ENCODE results near the gene CLCN1.

CLCN1 gene

GRCh38 chr7:143321734-143322133, 5.8 kb downstream of the CLCN1 start:
- no peak for FAIRE-seq
- DNase-seq (ENCODE audit: insufficient read length, low spot score), result no peak
- TF ChIP-seq CTCF (IDR thresholded peaks at IDR 0.05; ENCODE audit: insufficient read depth, missing control alignments), result no peak

- FAIRE-seq (no peak), DNase-seq (ENCODE audit: insufficient read length, low spot score) (no peak)
- TF ChIP-seq CTCF (IDR thresholded peaks at IDR 0.05; ENCODE audit: insufficient read depth, missing control alignments), result no peak
These were observed 7.1 kb downstream of the CLCN1 start for GRCh38 chr7:143322760-143323633.

DNA sequence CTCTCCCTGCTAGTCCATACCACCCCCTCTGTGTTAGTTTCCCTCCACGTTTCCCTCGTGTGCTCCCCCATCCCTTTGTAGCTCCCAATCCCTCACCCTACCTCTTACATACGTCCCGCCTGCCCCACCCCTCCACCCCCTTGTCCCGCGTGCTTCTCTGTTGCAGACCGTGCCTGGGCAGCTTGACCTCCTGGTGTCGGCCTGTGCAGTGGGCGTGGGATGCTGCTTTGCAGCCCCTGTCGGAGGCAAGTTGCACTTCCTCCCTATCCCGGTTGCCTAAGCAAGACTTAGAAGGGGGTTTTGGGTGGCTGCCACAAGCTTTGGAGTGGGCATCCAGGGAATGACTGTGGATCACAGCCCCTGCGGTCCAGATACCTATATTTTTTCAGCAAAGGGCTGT, 7.7 kb downstream of the CLCN1 start:
- DNase-seq (ENCODE audit: insufficient read length, low spot score), result no peak
- TF ChIP-seq CTCF (IDR thresholded peaks at IDR 0.05; ENCODE audit: insufficient read depth, missing control alignments), result no peak
- no peak for FAIRE-seq

DNA sequence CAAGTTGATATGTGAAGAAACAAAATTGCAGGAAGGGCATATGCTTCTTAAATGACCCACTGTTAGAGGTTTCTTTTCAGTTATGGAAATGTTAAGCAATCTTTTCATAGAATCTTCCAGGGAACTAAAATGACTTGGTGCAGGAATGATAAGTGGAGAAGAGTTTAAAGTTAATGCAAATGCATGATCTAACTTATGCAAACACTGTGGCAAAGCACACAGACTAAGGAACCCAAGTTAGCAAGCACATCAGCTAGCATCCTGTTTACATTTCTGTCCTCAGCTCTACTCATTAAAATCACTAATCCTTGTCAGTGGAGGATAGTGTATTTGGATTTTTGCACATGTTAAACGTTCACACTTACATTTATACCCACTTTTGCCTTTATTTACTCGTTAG, 9.3 kb downstream of the CLCN1 start:
- FAIRE-seq (no peak), DNase-seq (ENCODE audit: insufficient read length, low spot score) (no peak)
- no peak for TF ChIP-seq CTCF (IDR thresholded peaks at IDR 0.05; ENCODE audit: insufficient read depth, missing control alignments)

- DNase-seq (ENCODE audit: insufficient read length, low spot score), result no peak
- no peak for TF ChIP-seq CTCF (IDR thresholded peaks at IDR 0.05; ENCODE audit: insufficient read depth, missing control alignments)
- no peak for FAIRE-seq
These were observed 12.0 kb downstream of the CLCN1 start for GRCh38 chr7:143327903-143328302.

- no peak for TF ChIP-seq CTCF (IDR thresholded peaks at IDR 0.05; ENCODE audit: insufficient read depth, missing control alignments)
- no peak for DNase-seq (ENCODE audit: insufficient read length, low spot score)
- no peak for FAIRE-seq
These were observed 13.7 kb downstream of the CLCN1 start for GRCh38 chr7:143329471-143330170.
